Stimulated activated CD4-positive, alpha-beta T cell treated with anti-CD3 and anti-CD28 coated beads, TNF-alpha, amount 100 ng/mL, for 1 hour (primary cell): ENCODE measurements around the gene SLC15A3.
A peak's percentile ranks its signal among the peaks of the same experiment; 100 is the strongest.
"Not testable (repeated sequence)": the region's sequence is repeated elsewhere in the genome, so short reads cannot be mapped to it uniquely, and the experiment has no call there.

Source experiments
- DNase-seq, 3 donors: peaks; one replicate each; pipeline ENCODE4 v3.0.0-alpha.2; 2020; ENCODE audit warnings: low read depth in 3 of 3, low spot score in 1 of 3

The SLC15A3 gene

DNA sequence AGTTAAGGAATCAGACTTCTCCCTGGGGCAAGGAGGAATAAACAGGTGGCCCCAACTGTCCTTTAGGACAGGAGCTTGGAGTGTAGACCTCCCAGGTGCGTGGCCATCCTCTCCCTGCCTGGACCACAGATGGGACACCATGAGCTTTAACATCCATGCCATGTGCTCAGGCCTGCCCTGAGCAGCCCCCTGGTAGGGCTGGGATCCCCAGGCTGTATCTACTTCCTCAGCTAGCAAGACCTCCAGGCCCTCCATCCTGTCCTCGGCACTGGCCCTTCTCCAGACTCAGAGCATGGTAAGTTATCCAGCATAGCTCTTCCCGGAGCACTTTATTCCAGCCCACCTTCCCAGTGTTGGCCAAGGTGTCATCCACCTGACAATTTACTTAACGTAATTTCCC, 25.2 kb upstream of the SLC15A3 start:
- DNase-seq: no peak

DNA sequence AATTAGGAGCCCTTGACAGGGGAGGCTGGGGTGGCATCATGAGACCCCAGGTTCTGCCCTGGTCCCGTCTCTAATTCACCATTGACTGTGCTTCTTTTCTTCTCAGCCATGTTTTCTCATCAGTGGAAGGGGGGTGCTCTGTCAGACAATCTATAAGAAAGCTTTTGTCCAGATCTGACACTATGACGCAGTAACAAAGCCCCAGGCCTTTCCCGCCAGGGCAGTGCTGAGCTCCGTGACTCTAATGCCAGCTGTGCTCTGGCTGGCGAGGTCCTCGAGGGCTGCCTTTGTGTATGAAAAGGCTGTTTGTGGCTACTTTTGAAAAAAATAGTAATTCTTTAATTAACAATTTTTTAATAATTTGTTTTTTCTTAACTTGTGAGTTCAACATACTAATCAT, 22.8 kb upstream of the SLC15A3 start:
- no peak for DNase-seq

DNA sequence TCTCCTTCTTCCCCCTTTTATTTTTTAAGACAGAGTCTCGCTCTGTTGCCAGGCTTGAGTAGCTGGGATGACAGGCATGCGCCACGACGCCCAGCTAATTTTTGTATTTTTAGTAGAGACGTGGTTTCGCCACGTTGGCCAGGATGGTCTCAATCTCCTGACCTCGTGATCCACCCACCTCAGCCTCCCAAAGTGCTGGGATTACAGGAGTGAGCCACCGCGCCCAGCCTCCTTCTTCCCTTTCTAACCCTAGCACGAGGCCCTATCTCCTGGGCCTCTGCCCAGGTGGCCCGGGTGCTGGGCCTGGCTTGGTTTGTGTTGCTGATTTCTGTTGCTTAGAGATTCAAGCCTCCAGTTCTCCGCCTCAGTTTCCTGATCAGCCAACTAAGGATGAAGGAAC, 22.3 kb upstream of the SLC15A3 start:
- DNase-seq: not testable (repeated sequence)

- DNase-seq: no peak
Observed at GRCh38 chr11:60973699-60974098, 21.7 kb upstream of the SLC15A3 start.

DNA sequence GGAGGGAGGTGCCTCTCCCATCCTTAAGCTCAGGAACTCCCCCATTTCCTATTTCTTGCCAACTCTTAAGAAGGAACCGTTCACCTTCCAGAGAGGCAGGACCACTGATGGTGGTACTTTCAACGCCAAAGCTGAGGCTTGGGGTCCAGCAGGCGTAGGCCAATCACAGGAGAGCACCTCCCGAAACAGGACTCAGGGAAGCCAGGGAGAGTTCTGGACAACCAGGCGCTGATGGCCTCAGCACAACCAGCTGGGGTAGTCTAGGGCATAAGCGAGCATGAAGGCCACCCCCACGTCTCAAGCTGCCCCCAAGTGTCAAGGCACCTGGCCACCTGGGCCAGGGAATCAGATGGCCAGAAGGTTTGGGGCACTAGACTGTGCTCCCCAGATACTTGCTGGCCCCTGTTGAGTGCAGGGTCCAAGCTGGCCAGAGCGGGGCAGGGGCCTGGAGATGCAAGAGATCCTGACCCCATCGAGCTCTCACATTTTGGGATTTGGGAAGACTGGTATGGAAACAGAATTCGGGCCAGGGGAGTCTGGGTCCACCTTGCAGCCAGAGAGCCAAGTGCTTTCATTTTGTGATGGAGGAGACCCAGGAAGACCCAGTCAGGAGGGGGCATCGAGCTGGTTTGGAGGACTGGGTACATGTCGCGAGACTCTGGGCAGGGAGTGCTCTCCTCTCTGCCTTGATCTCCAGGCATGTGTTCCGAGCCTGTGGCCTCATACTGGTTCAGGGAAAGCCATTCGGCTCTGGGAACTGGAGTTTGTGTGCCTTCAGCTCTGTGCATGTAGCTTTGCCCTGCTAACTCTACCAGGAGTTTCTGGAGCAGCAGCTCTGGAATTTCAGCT, 20.4 kb upstream of the SLC15A3 start:
- DNase-seq: no peak

DNA sequence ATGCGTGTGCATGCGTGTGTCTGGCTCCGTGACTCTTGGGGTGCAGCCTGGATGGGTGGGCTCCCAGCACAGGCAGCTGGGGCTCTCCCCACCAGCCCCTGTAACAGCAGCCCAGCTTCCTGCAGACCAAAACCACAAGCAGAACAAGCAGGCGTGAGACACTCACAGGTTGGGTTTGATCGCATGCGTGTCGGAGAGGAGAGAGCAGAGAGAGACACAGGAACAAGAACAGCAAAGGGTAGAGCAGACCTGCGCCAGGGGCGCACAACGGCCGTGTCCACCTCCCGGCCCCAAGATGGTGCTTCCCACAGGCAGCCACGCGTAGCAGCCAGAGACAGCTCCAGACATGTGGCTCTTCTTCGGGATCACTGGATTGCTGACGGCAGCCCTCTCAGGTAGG, 19.5 kb upstream of the SLC15A3 start, which contains the start of gene CD6:
Gene CD6 (plus strand): TSS at position 161 of the 400 bp plus-strand sequence. CDS start 186 bp downstream, at position 347.
- DNase-seq: peak in 2 of 3 donors; percentile 47 to 48

DNA sequence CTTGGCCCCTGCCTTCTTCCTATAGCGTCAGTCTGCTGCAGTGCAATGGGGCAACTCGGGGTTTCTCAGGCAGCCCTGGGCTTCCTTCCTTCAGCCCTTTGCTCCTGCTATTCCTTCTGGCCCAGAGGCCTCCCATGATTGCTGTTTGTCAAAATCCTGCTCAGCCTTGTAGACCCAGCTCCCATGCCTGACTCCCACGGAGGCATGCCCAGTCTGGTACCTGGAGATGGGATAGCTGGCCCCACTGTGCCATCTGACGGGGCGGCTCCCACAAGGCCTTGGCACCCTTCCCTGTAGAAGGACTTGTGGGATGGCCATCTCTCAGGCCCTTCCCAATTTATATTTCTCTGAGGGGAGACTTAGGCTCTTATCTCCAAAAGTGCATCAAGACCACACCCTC, 18.9 kb upstream of the SLC15A3 start:
- DNase-seq: no peak

DNA sequence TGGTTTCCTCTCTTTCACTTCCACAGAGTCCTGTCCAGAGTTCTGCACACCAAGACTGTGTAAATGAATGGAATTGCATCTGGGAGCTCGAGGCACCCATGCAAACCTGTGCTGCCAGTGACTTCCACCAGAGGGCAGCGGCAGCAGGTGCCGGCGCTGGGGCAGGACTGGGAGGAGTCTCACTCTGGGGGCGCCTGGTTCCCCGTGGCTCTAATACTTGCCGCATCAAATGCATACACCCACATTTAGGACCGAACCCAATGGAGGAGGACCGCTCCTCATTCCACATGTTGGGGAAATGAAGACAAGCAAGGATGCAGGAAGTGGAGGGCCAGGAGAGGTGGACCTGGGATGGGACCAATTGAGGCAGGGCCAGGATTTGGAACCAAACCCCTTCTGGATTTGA, 18.4 kb upstream of the SLC15A3 start:
- DNase-seq: peak; percentile 56 to 75 (median 63)

GRCh38 chr11:60968223-60968622, 16.2 kb upstream of the SLC15A3 start:
- no peak for DNase-seq

DNA sequence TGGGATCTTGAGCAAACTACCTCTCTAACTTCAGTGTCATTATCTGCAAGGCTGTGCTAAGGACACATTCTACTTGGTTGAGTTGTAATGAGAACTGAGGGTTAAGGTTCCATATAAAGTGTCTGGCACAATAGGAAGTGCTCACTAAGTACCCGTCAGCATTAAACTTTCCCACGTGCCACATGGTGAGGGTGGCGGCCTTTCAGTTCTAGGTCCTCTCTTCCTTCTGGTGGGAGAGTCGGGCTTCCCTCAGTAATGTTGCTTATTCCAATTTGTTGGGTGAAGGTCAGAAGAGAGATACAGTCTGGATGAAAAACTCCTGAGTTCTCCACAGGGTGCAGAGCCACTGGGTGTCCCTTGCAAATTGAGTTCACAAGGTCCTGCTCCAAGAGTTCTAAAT, 14.9 kb upstream of the SLC15A3 start:
- DNase-seq: no peak

- DNase-seq: no peak
Observed at GRCh38 chr11:60964801-60965200, 12.8 kb upstream of the SLC15A3 start.

- no peak for DNase-seq
Observed at GRCh38 chr11:60960405-60960804, 8.4 kb upstream of the SLC15A3 start.

- DNase-seq: no peak
Observed at GRCh38 chr11:60959431-60959830, 7.5 kb upstream of the SLC15A3 start.

DNA sequence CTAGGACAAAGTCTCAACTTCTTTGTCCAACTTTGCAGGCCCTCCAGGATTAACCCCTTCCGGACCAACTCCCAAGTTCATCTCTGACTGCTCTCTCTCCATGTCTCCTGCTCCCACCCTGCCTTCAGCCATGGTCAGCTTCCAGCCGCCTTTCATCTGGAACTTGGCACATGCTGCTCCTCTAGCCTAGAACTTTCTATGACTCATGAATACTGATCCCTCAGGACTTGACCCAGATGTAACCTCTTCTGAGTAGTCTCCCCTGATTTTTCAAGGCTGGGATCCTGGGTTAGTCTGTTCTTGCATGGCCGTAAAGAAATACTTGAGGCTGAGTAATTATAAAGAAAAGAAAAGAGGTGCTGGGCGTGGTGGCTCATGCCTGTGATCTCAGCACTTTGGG, 5.2 kb upstream of the SLC15A3 start:
- no peak for DNase-seq

GRCh38 chr11:60955571-60955970, 3.6 kb upstream of the SLC15A3 start:
- DNase-seq: no peak

- DNase-seq: no peak
Observed at GRCh38 chr11:60954421-60954820, 2.4 kb upstream of the SLC15A3 start.

GRCh38 chr11:60953781-60954180, 1.8 kb upstream of the SLC15A3 start:
- DNase-seq: no peak

GRCh38 chr11:60952742-60953170, 780 bp upstream of the SLC15A3 start:
- DNase-seq: no peak

DNA sequence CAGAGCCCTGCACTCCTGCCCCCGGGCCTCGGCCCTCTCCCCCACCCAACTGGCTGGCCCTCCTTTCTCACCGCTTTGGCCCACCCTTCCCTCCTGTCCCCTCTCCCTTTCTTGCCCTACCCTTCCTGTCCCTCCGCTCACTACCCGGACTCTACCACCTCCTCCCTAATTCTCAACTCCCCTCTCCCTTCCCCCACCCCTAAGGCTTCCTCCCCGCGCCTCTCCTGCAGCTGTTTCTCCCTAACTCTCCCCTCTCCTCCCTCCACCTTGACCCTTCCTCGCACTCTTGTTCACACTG, 421 bp downstream of the SLC15A3 start:
- DNase-seq: no peak

GRCh38 chr11:60950933-60951605, 907 bp downstream of the SLC15A3 start:
- DNase-seq: no peak

GRCh38 chr11:60950024-60950423, 2.0 kb downstream of the SLC15A3 start:
- DNase-seq: no peak

DNA sequence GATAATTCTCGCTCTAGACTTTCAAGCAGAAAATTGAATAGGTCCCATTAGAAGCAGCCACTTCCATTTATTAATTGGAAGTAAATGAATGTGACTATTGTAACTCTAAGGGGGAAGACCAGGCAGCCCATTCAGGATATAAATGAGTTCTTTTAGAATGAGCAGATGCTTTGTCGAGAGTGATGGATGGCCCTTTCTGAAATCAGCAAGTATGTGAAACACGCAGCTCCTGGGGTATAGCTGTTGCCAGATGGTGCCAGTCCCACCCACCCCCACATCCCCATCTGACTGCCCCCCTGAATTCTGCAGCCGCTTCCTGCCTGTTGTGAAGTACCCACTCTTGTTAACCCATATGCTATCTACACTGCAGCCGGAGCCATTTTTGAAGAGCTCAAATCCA, 3.7 kb downstream of the SLC15A3 start:
- no peak for DNase-seq

DNA sequence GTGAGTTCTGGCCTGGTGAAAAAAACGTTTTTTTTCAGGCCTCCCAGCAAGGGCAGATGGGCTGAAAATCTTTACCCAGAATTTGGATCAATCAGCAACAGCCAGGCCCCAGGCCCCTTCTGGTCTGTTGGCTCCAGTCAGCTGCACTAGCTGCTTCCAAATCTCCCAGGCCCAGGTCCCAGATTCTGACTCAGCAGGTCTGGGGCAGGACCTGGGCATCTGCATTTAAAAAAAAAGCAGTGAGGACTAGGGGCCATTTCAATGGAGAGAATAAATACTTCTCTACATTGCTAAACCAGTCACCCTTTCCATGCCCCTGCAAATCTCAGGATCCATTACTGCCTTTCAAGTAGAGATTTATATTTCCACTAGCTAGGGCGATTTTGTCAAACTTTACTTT, 4.3 kb downstream of the SLC15A3 start:
- no peak for DNase-seq
